GM19351 (cell line): ENCODE results near the gene NUFIP1.
"Not testable (repeated sequence)": the region's sequence is repeated elsewhere in the genome, so short reads cannot be mapped to it uniquely, and the experiment has no call there.

Experiments
- ATAC-seq: cut with Tn5 transposase; IDR thresholded peaks from one replicate; pipeline ENCODE4 v1.9.1; 2021; ENCODE audit warnings: mild to moderate bottlenecking, moderate library complexity; ENCODE audit not compliant: unreplicated experiment

NUFIP1 gene

DNA sequence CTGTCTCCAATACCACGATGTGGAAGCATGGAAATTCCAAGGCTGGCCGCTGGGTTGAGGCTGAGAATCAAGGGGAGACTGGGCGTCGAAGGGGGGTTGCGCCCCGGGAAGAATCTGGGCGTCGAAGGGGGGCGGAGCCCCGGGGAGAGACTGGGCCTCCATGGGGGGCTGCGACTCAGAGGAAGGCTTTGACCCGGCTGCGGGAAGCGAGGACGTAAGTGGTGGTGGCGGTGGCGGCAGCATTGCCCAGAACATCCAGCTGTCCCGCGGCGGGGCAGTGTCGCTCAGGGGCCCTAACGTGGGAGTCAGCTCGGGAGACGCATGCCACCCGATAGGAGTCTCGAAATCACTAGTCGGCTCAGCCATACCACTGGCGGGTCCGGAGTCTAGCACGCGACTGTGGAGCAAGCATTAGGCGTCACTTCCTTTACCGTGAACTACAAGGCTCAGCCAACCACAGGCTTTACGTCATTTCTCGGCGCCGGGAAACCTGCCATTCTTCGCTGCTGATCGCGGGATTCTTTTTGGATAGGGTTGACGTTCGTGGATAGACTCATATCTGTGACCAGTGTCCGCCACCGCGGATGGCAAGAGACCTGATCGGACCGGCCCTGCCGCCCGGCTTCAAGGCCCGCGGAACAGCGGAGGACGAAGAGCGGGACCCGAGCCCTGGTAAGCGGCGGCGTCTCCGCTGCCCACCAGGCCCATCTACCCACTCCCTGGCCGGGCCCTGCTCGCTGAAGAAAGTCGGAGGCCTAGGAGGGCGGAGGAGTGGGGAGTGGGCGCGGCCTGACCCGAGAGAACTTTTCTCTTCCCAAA, at the start of gene NUFIP1, which contains the start of gene GPALPP1:
NUFIP1 (minus strand) TSS at position 401 of the 819 bp plus-strand sequence; CDS start at position 366, 35 bp downstream.
GPALPP1 (plus strand) TSS at position 468 of the 819 bp plus-strand sequence; CDS start at position 585, 117 bp downstream.
- peak; percentile 99 for ATAC-seq

DNA sequence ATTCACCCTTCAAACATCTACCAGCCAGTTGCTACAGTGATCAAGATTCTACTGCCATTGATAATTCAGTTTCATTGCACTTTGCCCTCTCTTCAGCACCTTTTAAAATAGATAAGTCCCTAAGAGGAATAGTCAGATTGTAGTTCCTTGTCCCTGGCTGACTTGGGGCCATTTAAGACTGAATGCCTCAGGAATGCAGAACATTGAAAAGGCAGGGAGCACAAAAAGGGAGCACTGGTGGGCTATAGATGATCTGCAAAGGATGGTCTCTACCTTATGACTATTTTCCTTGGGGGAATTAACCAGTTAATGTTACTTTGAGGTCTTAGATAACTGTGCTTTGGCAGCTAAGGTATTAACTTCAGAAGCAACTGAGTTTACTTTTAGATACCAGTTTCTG, 46.9 kb upstream of the NUFIP1 start:
- no peak for ATAC-seq

DNA sequence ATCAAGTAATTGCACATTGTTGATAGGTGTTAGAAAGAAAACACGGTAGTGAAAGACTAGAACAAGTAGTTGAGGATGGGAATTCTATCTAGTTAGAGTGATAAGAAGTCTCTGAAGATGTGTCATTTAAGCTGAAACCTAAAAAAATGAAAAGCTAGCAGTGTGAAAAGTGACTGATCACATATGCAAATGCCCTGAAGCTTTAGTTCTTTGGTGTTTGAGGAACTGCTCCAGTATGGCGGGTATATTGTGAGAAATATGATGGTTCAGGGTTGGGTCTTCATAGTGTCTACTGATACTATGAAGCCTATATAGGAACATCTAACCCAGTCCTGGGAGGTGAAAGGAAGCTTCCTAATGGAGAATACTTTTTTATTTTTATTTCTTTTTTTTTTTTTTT, 45.1 kb upstream of the NUFIP1 start:
- no peak for ATAC-seq

DNA sequence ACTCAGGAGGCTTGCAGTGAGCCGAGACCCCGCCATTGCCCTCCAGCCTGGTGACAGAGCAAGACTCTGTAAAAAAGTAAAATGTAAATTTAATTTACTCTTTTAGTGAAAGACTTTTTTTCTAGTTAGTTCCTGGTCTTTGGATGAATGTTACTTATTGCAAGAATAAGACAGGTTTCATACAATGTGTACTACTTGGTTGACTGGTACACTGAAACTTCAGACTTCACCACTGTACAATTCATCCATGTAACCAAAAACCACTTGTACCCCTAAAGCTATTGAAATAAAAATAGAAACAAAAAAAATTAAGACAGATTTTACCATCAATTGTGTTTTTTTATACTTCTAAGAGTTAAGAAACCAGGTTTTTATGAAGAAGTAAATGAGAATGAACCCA, 35.6 kb upstream of the NUFIP1 start:
- no peak for ATAC-seq

DNA sequence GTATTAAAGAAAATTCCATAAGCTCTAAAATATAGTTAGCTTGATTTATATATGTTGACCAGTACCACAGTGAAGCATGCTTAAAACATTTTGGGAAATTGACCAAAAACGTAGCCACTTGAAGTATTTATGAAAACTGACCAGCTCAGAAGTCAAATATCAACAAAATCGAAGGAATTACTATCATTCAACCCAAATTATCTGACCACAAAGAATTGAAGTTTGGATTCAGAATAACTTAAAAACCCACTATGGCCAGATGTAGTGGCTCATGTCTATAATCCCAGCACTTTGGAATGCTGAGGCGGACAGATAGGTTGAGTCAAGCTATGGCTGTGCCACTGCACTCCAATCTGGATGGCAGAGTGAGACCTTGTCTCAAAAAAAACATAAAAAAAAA, 32.0 kb upstream of the NUFIP1 start:
- ATAC-seq = no peak

DNA sequence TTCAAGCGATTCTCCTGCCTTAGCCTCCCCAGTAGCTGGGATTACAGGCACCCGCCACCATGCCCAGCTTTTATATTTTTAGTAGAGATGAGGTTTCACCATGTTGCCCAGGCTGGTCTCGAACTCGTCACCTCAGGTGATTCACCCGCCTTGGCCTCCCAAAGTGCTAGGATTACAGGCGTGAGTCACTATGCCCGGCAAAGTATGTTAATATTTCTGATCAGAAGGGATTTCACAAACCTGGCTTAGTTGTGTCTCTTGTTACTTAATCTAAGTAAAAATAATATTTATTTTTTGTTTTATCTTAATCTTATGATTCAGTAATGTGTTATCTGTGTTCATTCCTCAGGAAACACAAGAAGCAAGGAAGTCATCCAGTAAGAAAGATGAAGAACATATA, 30.7 kb upstream of the NUFIP1 start:
- not testable (repeated sequence) for ATAC-seq

DNA sequence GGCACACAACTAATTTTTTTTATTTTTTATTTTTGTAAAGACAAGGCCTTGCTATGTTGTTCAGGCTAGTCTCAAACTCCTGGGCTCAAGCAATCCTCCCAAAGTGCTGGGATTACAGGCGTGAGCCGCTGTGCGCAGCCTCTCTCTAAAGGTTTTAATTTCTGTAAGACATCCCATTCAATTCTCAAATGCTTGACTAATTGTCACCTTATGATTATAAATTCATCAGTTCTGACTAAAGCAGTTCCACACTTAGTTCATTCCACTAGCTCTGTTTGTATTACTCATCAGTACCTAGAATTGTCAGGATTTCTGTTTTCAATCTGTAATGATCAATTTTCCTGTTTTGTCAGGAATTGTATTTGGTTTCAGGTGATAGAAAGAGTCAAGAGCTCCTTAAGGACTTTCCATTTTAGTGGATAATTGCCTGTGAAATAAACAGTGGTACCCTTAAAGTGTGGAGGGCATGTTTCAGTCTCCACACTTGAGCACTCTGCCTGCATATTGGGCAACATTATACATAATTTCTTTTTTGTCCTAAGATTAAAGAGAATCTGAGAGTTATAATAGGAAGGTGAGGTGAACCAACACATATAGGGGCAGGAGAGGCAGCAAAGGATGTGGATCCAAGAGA, 27.6 kb upstream of the NUFIP1 start:
- ATAC-seq = no peak

DNA sequence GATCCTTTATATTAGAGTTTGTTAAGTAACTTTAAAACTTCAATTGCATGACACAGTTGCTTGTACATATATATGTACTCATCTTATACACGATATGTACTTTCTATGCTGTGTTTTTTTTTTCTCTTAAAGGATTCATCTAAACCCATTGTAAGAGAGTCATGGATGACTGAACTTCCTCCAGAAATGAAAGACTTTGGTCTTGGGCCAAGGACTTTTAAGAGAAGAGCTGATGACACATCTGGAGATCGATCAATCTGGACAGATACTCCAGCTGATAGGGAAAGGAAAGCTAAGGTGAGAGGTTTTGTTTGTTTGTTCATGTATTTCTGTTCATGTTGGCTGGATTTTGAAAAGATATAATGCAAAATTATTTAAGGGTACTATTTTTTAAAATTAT, 26.0 kb upstream of the NUFIP1 start:
- ATAC-seq = no peak

DNA sequence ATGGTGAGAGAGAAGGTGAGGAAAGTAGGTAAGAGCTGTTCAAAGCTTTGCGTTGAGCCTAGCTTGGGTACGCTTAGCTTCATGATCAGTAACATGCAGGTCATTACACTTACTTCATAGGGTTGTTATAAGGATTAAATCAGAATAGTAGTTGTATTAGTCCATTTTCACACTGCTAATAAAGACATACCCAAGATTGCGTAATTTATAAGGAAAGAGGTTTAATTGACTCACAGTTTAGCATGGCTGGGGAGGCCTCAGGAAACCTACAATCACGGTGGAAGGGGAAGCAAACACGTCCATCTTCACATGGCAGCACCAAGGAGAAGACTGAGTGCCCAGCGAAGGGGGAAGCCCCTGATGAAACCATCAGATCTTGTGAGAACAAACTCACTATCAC, 21.9 kb upstream of the NUFIP1 start:
- ATAC-seq = no peak

DNA sequence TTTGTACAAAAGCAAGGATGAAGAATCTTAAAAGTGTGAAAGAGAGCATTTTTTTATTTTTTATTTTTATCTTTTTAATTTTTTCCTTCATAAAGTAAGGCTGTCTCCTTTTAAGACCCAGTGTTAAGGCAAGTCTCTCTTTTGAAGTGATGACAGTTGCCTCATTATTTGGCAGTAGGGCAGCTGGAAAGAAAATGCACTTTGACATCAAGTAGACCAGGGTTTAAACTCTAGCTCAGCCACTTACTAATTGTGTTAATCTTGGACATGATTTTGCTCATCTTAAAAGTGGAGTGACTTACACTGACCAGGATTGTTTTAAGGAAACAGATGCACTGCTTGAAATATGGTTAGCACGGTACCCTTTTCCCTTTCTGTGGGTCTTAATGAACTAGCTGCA, 18.6 kb upstream of the NUFIP1 start:
- no peak for ATAC-seq

DNA sequence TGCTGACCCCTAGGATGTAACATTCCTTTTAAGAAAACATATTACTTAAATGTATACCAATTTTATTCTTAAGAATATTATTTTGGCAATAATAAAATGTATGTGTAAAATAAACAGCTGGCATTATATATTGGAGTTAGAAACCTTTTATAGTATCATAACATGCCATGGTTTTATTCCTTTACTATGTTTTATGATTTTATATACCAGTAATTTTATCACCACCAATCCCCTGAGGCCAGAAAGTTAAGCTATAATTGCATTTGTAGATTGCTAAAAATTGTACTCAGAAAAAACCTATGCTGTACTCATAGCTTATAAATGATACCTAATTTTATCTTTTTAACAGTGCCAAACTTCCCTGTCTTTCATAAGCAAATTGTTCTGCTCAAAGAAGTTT, 18.0 kb upstream of the NUFIP1 start:
- ATAC-seq = no peak

DNA sequence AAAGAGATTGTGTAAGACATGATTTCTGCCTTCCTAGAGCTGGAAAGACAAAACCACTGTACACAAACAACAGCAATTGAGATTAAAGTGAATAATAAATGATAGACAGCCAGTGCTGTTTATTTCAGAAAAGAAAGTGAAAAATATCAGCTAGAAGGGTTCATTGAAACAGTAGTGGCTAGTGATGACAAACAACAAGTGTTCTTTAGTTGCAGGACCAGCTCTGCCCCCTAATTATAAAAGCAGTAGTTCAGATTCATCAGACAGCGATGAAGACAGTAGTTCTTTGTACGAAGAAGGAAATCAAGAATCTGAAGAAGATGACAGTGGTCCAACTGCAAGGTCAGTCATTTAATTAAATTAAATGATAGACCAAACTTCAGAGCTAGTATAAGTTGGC, 14.8 kb upstream of the NUFIP1 start:
- no peak for ATAC-seq

DNA sequence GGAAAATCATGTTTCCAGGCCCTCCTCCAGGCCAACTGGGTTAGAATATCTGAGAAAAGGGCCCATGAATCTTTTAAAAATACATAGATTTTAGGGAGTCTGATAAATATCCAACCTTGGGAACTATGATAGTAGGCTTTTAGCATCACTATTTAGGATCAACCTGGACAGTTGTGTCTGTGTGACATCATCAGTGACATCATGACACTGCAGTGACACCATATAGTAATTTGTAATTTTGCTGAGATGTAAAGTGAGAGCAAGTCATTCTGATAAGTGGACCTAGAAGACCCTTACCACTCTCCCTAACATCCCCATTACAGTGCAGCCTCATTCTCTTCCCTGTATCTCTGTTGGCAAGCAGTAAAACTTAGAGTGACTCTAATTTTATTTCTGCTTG, 14.1 kb upstream of the NUFIP1 start:
- ATAC-seq = no peak

DNA sequence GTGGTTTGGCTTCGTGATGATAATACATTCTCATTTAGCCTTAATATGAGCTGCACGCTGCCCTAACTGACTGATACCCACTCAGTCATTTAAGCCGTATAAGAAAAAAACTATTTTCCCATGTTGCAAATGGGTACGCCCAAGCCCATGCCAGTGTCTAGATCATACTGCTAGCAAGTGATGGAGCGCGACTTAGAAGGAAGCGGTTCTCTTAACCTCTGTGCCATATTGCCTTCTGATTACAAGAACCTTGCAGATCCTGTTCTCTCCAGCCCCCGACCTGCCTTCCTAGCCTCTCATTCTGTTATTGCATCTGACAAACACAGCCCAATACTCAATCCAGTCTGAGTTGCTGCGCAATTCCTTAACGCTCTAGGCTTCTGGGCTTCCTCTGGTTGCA, 670 bp upstream of the NUFIP1 start:
- ATAC-seq = peak; percentile 6

DNA sequence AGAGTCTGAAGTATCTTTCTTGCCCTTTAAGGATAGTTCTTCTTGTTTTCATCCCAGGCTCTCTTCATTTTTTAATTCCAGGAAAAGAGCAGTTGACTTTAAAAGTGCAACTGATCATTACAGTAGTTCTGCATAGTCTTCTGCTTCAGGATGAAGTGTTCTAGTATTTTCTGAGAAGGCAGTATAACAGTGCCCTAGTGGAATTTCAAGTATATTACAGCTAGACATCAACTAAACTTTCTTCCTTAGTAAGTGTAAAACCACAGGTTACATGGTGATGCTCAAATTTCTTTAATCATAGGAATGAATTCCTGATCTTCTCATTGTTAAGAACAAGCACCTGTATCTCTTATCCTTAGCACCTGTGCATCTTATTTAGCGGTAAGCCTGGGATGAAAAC, 10.9 kb downstream of the NUFIP1 start:
- no peak for ATAC-seq

DNA sequence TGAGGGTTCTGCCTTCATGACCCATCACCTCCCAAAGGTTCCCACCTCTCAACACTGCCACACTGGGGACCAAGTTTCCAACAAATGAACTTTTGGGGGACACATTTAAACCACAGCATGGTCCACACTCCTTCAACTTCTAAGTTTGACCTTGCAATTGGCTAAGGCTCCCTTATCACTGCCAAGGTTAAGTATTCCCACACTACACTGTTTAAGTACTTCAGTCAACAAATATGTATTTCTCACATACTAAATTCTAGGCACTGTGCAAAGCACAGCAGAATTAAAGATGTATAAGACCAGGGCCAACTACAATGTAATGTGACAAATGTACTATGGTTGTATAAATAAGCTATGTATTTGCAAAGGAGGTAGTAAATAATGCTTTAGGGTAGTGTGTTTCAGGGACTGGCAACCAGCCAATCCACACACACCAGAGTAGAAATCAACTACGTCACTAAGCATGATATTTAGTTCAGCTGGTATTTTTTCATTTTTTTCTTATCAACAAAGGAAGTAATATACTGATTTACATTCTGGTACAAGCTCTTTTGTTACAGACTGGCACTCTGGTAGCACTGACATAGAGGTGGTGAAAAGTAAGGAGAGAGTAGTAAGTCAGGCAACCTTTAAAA, 12.2 kb downstream of the NUFIP1 start:
- ATAC-seq = no peak

DNA sequence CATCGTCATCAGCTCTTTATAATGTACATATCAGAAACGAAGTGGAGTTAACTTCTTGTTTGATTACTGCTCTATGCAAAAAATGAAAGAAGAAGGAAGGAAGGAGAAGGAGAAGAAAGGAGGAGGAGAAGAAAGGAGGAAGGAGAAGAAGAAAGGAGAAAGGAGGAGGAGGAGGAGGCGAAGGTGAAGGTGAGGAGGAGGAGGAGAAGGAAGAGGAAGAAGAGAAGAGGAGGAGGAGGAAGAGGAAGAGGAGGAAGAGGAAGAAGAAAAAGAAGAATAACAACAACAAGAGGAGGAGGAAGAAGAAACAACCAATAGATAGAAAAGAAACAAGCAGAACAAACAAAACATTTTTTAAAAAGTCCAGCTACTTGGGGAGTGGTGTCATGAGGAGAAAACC, 13.1 kb downstream of the NUFIP1 start:
- no peak for ATAC-seq

DNA sequence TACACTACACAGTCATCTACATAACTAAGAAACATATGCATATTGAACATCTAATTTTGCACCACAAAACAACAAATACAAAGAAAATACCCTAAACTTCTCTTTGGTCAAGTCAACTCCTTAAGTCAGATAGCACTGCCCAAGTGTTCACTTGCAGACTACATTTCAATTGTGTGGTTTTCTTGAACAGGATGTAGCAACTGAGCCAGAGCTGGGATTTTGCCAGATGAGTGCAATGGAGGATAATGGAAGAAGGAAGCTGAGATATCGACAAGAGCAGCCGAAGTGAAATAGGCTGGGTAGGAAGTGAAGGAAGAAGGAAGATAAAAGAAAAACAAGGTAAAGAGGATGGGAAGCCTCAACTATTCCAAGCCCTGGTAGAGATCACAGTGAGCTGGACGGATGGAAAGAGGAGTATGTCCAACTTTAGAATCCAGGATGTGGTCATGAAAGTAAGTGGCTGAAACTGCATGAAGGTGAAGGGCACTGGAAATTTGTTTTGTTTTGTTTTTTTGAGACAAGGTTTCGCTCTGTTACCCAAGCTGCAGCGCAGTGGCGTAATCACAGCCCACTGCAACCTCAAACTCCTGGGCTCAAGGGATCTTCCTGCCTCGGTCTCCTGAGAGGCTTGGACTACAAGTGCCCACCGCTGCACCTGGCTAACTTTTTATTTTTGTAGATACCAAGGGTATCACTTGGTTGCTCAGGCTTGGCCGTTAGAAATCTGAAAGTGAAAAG, 15.0 kb downstream of the NUFIP1 start:
- ATAC-seq = peak; percentile 61

DNA sequence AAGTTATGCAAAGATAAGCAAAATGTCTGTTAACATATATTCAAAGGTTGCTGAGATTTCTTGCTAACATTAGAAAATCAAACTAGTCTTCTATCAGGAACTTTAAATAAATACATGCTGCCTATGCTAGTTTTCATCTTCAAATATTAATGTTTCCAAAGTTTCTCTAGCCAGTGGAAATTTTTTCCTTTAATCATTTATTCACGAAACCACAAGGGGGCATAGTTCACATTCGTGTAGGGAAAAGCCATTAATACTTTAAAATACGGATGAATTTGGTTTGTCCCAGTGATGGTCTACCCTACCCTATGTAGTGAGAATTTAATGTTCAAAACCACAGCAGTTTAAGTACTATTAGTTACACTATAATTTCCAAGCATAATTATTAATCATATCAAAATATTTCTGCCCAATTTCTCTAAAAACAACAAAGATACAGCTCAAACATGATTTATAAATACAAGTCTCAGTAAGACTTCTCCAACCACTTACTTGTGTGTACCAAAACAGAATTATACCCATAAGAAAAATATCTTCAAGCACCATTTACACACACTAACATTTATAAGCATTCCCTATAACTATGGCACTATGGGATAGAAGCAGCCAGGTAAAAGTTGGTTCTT, 16.2 kb downstream of the NUFIP1 start:
- no peak for ATAC-seq

DNA sequence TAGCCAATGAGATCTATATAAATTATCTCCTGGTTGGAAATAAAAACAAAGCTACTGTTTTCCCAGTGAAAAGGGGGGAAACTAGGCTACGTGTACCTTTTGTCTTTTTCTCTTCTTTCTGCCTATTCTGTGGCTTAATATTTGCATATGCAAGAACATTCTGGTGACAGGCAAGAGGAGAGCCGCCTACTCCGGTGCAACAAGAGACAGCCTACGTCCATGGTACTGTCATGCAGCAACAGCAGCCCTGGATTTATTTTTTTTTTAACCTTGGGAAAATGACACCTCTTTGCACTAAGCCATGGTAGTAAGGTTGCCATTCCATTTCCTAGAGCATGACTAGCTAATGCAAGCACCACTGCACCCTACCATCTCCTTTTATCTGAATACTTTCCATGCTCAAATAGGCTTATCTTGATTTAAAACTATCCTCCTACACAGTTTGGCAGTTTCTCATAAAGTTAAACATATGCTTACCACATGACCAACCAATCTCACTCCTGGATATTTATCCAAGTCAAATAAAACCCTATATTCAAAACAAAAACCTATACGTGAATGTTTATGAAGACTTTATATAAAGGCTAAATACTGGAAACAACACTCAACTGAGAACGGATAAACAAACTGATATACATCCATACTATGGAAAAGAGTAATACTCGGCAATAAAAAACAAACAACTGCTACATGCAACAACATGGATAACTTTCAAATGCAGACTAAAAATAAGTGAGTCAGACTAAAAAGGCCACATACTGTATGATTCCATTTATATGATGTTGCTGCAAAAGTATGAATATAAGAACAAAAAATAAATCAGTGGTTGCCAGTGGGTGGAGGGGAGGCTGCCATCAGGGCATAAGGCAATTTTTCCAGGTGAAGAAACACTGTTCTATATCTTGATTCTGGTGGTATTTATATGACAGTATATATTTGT, 17.3 kb downstream of the NUFIP1 start:
- no peak for ATAC-seq
